GM10248 (cell line): ENCODE results near the gene ZNF284.

Source experiments
- CTCF ChIA-PET: fragments of 300-600 bp; sonication (Branson Sonifier 250); formaldehyde crosslinking; extraction: SDS; loops from one replicate; lab custom pipeline; 2021; ENCODE audit warnings: antibody characterized with exemption; lab: Yijun Ruan, JAX
- POLR2A ChIA-PET: fragments of 350-650 bp; sonication (Branson Sonifier 250); formaldehyde crosslinking; extraction: SDS; loops from one replicate; lab custom pipeline; 2020; ENCODE audit warnings: antibody characterized with exemption; lab: Yijun Ruan, JAX
- DNase-seq: peaks from one replicate; pipeline ENCODE4 v3.0.0; 2012; ENCODE audit errors: extremely low spot score
- CTCF ChIP-seq: IDR thresholded peaks from 2 replicates; pipeline ENCODE4 v1.5.1; 2012; ENCODE audit warnings: mild to moderate bottlenecking, low read depth; ENCODE audit errors: extremely low read depth, missing control alignments, control extremely low read depth

Gene ZNF284

GRCh38 chr19:44131955-44132354 lies 60.0 kb downstream of the ZNF284 start:
- ChIA-PET CTCF (interaction anchor here (2.5 kb wide), 1 partner anchor 15 kb away, joined by 7 read pairs; no protein-coding TSS in a partner anchor), POLR2A (no interaction called here)
- no peak for DNase-seq
- TF ChIP-seq CTCF: no peak
